PFSK-1 (cell line): Measurements from ENCODE around the gene DPM1.

Source experiments
- POLR2AphosphoS5 ChIP-seq: IDR thresholded peaks from 2 replicates; pipeline ENCODE4 v1.6.1; 2012; ENCODE audit warnings: low read depth, mild to moderate bottlenecking, control low read depth, low read length, moderate library complexity
- SIN3A ChIP-seq: IDR thresholded peaks from 2 replicates; pipeline ENCODE4 v1.6.1; 2012; ENCODE audit warnings: mild to moderate bottlenecking, low read length, moderate library complexity, borderline replicate concordance; ENCODE audit not compliant: insufficient read depth
- TAF1 ChIP-seq: IDR thresholded peaks from 2 replicates; pipeline ENCODE4 v1.6.1; 2012; ENCODE audit warnings: low read length, control low read depth, borderline replicate concordance; ENCODE audit not compliant: insufficient read depth
- TF ChIP-seq, protein P1 (sequence below), 2 experiments: IDR thresholded peaks; 2 replicates each; pipeline versions ENCODE4 v1.6.1 to v1.8.0; 2011 to 2012; ENCODE audit warnings: low read depth in 2 of 2, low read length in 2 of 2, control low read depth in 1 of 2, inconsistent platforms in 1 of 2, mild to moderate bottlenecking in 1 of 2, moderate library complexity in 1 of 2; ENCODE audit not compliant: insufficient read depth in 1 of 2

- no peak for TF ChIP-seq TAF1
- TF ChIP-seq, protein P1, sequence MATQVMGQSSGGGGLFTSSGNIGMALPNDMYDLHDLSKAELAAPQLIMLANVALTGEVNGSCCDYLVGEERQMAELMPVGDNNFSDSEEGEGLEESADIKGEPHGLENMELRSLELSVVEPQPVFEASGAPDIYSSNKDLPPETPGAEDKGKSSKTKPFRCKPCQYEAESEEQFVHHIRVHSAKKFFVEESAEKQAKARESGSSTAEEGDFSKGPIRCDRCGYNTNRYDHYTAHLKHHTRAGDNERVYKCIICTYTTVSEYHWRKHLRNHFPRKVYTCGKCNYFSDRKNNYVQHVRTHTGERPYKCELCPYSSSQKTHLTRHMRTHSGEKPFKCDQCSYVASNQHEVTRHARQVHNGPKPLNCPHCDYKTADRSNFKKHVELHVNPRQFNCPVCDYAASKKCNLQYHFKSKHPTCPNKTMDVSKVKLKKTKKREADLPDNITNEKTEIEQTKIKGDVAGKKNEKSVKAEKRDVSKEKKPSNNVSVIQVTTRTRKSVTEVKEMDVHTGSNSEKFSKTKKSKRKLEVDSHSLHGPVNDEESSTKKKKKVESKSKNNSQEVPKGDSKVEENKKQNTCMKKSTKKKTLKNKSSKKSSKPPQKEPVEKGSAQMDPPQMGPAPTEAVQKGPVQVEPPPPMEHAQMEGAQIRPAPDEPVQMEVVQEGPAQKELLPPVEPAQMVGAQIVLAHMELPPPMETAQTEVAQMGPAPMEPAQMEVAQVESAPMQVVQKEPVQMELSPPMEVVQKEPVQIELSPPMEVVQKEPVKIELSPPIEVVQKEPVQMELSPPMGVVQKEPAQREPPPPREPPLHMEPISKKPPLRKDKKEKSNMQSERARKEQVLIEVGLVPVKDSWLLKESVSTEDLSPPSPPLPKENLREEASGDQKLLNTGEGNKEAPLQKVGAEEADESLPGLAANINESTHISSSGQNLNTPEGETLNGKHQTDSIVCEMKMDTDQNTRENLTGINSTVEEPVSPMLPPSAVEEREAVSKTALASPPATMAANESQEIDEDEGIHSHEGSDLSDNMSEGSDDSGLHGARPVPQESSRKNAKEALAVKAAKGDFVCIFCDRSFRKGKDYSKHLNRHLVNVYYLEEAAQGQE (IDR thresholded peaks at IDR 0.05; ENCODE audit: insufficient read depth in 1 of 2, low read depth in 2 of 2, low read length in 2 of 2): no peak
- TF ChIP-seq SIN3A: no peak
- TF ChIP-seq POLR2AphosphoS5: no peak
These were observed 58.1 kb downstream of the DPM1 start for GRCh38 chr20:50900261-50900660.
